ENCODE data around the gene PDZD2. TPM values are rescaled to one million over a fixed set of nuclear protein-coding genes. Genes with fewer than 3 reads are reported as not detected.
A peak's percentile ranks its signal among the peaks of the same experiment; 100 is the strongest.
"Not testable (repeated sequence)": the region's sequence is repeated elsewhere in the genome, so short reads cannot be mapped to it uniquely, and the experiment has no call there.

PDZD2 gene
- total RNA-seq, 4 donors from 2014 or later, result 2.8 to 5.3 (median 4.0) TPM

- peaks cover 0 to 2% of the 10 kb centered on the region in 2 donors for H3K4me1 ChIP-seq
- H3K27ac ChIP-seq, result peak overlapping the region in 1 of 4 donors; percentile 25
Measured at GRCh38 chr5:31770132-31770720, 131.3 kb downstream of the PDZD2 start.

GRCh38 chr5:31770998-31771397, 132.1 kb downstream of the PDZD2 start:
- H3K27ac ChIP-seq, result no peak overlapping the region
- DNase-seq (no peak), ATAC-seq (no peak)
- no peak overlapping the region for H3K4me3 ChIP-seq
- no peaks in the 10 kb centered on the region for H3K9me3 ChIP-seq
- H3K4me1 ChIP-seq, result peaks cover 0 to 6% of the 10 kb centered on the region in 2 donors
- no peaks in the 10 kb centered on the region for H3K36me3 ChIP-seq
- TF ChIP-seq POLR2A (IDR thresholded peaks at IDR 0.05) (no peak), CTCF (IDR thresholded peaks at IDR 0.05 in 4 of 5, conservative IDR thresholded peaks at IDR 0.05 in 1 of 5) (no peak)
- intact Hi-C loops (cut with DNase I; ENCODE audit: low total_unique reads), result no loop called here
- no peaks in the 10 kb centered on the region for H3K27me3 ChIP-seq
- in situ Hi-C loops (cut with MboI; ENCODE audit: low sequenced_read_pairs in 4 of 4), result no loop called here

More at GRCh38 chr5:31770132-31770720, 131.3 kb downstream of the PDZD2 start:
- TF ChIP-seq POLR2A (IDR thresholded peaks at IDR 0.05) (no peak), CTCF (IDR thresholded peaks at IDR 0.05 in 4 of 5, conservative IDR thresholded peaks at IDR 0.05 in 1 of 5) (no peak)
- intact Hi-C loops (cut with DNase I; ENCODE audit: low total_unique reads), result no loop called here
- no peak for ATAC-seq
- no peak overlapping the region for H3K4me3 ChIP-seq
- no peak for DNase-seq
- no peaks in the 10 kb centered on the region for H3K27me3 ChIP-seq
- no peaks in the 10 kb centered on the region for H3K9me3 ChIP-seq
- H3K36me3 ChIP-seq, result no peaks in the 10 kb centered on the region
- in situ Hi-C loops (cut with MboI; ENCODE audit: low sequenced_read_pairs in 4 of 4), result no loop called here

GRCh38 chr5:31771500-31771899, 132.6 kb downstream of the PDZD2 start:
- TF ChIP-seq POLR2A (IDR thresholded peaks at IDR 0.05) (no peak), CTCF (IDR thresholded peaks at IDR 0.05 in 4 of 5, conservative IDR thresholded peaks at IDR 0.05 in 1 of 5) (no peak)
- no peaks in the 10 kb centered on the region for H3K36me3 ChIP-seq
- no peak for DNase-seq
- no peak for ATAC-seq
- in situ Hi-C loops (cut with MboI; ENCODE audit: low sequenced_read_pairs in 4 of 4) (no loop called here), intact Hi-C loops (cut with DNase I; ENCODE audit: low total_unique reads) (no loop called here)
- H3K4me3 ChIP-seq, result no peak overlapping the region
- H3K9me3 ChIP-seq, result no peaks in the 10 kb centered on the region
- H3K27me3 ChIP-seq, result no peaks in the 10 kb centered on the region
- peaks cover 0 to 6% of the 10 kb centered on the region in 2 donors for H3K4me1 ChIP-seq
- no peak overlapping the region for H3K27ac ChIP-seq

GRCh38 chr5:31776294-31776693, 137.4 kb downstream of the PDZD2 start:
- DNase-seq; H3K4me1 ChIP-seq; in situ Hi-C loops (cut with MboI; ENCODE audit: low sequenced_read_pairs in 4 of 4); H3K4me3 ChIP-seq; ATAC-seq; intact Hi-C loops (cut with DNase I; ENCODE audit: low total_unique reads); H3K27me3 ChIP-seq; H3K9me3 ChIP-seq; H3K36me3 ChIP-seq: not testable (repeated sequence)
- peak overlapping the region in 3 of 4 donors; percentile 45 to 52 (median 46) for H3K27ac ChIP-seq

GRCh38 chr5:31776976-31777651, 138.2 kb downstream of the PDZD2 start:
- Histone ChIP-seq H3K9me3 (no peaks in the 10 kb centered on the region), H3K4me3 (no peak overlapping the region), H3K4me1 (peaks cover 0 to 6% of the 10 kb centered on the region in 2 donors), H3K36me3 (no peaks in the 10 kb centered on the region), H3K27me3 (no peaks in the 10 kb centered on the region), H3K27ac (no peak overlapping the region)
- intact Hi-C loops (cut with DNase I; ENCODE audit: low total_unique reads) (no loop called here), in situ Hi-C loops (cut with MboI; ENCODE audit: low sequenced_read_pairs in 4 of 4) (no loop called here)
- DNase-seq (no peak), ATAC-seq (no peak)
- TF ChIP-seq POLR2A (IDR thresholded peaks at IDR 0.05) (no peak), CTCF (IDR thresholded peaks at IDR 0.05 in 4 of 5, conservative IDR thresholded peaks at IDR 0.05 in 1 of 5) (no peak)

Data from gastrocnemius medialis (tissue), 4 donors.